HG03108 (cell line): ENCODE measurements around the gene BEX5.
"Not testable (repeated sequence)": the region's sequence is repeated elsewhere in the genome, so short reads cannot be mapped to it uniquely, and the experiment has no call there.

Experiments
- ATAC-seq: cut with Tn5 transposase; IDR thresholded peaks from one replicate; pipeline ENCODE4 v1.9.1; 2021; ENCODE audit warnings: moderate library complexity; ENCODE audit not compliant: unreplicated experiment

Gene BEX5

DNA sequence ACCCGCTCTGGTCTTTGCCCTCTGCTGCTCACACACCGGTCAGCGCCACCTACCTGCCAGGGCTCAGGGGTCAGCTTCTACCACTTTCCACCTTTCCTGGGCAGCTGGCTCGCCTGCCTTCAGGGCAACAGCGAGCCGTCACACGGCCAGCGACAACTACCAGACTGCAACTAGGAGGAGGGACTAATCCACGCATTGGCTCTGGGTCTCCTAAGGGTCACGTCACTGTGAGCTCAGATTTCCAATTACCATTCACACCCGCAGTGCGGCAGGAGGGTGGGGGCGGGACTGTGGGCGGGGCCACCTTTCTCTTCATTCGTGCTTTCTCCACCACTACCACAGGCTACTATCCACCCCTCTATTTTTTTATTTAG, at the start of gene BEX5:
TSS of gene BEX5 (minus strand) at position 172 of the 374 bp plus-strand sequence. CDS start 1,712 bp downstream, outside the sequence.
- peak; percentile 94 for ATAC-seq

DNA sequence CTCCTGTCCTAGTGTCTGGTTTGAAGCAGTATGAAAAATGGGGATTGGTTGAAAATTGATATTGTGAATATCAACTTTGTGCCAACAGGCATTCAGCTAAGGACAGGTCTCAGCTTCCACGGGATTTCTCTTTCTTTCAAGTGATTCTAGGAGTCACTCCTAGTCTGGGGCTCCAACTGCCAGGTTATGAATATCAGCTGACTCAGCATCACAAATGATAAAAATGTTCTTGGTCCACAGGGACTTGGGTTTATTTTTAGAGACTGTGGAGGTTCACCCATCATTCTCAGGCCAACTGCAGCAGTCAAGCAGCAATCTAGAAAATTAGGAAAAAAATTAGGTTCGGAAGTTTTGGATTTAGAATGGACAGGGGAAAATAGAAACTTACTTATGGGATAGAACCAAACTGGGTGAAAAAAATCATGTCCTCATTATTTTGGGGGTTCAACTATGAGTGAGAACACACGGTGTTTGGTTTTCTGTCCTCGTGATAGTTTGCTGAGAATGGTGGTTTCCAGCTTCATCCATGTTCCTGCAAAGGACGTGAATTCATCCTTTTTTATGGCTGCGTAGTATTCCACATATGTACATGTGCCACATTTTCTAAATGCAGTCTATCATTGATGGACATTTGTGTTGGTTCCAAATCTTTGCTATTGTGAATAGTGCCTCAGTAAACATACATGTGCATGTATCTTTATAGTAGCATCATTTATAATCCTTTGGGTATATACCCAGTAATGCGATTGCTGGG, 30.4 kb upstream of the BEX5 start:
- no peak for ATAC-seq

- peak; percentile 11 for ATAC-seq
Observed at GRCh38 chrX:102154900-102155805, 624 bp downstream of the BEX5 start.

- ATAC-seq, result no peak
Observed at GRCh38 chrX:102154218-102154860, 1.4 kb downstream of the BEX5 start.

DNA sequence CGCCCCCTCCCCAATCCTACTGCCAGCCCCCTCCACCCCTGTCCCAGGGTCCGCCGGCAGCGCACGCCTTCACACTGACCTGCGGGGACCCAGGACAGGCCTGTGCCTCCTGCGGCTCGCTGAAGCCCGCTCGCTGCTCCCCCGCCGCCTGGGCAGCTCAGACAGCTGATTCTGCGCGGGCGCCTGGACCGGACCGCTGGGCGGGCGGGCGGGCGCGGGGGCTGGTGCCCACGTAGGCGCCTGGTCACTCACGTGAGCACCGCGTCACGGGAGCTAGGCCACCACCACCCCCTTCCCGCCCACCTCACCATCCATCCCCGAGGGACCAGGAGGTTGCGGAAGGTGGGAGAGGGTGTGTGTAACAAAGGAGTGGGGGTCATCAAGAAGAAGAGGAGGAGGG, 13.5 kb downstream of the BEX5 start, which contains the start of gene TCEAL6:
TSS of gene TCEAL6 (minus strand) at position 208 of the 400 bp plus-strand sequence.
- not testable (repeated sequence) for ATAC-seq

DNA sequence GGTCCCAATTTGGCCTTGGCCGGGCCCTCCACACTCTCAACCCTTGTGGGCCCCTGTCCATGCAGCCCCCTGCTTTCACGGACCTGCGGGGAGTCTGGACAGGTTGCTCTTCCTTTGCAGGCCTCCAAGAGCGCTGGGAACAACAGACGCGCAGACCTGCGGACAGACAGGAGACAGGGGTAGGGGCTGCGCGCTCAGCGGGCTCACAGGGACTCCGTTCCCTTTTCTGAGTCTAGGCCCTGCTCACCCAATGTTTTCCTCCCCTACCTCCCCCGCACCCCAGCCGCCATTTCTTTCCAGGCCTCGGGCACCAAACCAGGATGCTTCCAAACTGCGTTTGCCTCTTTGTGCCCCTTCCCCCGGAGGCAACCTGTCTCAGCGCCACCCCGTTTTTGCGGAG, 14.1 kb downstream of the BEX5 start:
- not testable (repeated sequence) for ATAC-seq

DNA sequence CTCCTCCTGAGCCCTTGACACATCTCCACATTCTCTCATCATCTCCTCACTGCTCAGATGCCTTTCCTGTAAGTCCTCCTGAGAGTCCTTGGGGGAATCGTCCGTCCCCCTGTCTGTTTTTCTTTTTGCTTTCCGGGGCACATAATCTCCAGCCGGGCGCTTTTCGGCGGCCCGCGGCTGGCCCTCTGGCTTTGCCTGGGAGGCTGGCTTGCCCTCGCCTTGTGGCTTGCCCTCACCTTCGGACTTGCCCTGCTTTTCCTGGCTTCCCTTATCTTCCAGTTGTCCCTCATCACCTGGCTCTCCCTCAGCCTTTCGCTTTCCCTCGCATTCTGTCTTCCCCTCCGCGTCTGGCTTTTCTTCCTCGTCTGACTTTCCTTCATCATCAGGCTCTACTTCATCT, 14.9 kb downstream of the BEX5 start:
- not testable (repeated sequence) for ATAC-seq

- no peak for ATAC-seq
Observed at GRCh38 chrX:102138064-102138463, 17.7 kb downstream of the BEX5 start.

- ATAC-seq, result no peak
Observed at GRCh38 chrX:102129473-102129872, 26.3 kb downstream of the BEX5 start.

DNA sequence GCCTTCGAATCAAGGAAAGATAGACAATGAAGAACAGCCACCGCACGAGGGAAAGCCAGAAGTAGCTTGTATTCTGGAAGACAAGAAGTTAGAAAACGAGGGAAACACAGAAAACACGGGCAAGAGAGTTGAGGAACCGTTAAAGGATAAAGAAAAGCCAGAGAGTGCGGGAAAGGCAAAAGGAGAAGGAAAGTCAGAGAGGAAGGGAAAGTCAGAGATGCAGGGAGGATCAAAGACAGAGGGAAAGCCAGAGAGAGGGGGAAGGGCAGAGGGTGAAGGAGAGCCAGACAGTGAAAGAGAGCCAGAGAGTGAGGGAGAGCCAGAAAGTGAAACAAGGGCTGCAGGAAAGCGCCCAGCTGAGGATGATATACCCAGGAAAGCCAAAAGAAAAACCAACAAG, 28.9 kb downstream of the BEX5 start:
- no peak for ATAC-seq

- ATAC-seq, result not testable (repeated sequence)
Observed at GRCh38 chrX:102126080-102126818, 29.5 kb downstream of the BEX5 start.

DNA sequence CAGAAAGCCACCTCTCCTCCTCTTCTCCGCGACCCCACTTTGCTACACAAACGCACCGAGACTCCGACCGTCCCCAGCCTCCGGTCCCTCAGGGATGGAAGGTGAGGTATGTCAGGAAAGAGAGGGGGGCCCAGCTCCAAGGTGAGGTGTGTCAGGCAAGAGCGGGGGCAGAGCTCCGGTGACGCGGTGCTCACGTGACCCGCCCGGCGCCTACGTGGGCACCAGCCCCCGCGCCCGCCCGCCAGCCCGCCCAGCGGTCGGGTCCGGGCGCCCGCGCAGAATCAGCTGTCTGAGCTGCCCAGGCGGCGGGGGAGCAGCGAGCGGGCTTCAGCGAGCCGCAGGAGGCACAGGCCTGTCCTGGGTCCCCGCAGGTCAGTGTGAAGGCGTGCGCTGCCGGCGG, 30.3 kb downstream of the BEX5 start, which contains the start of gene TCEAL2:
TSS of gene TCEAL2 (plus strand) at position 244 of the 400 bp plus-strand sequence. CDS start 1,152 bp downstream, outside the sequence.
- not testable (repeated sequence) for ATAC-seq

DNA sequence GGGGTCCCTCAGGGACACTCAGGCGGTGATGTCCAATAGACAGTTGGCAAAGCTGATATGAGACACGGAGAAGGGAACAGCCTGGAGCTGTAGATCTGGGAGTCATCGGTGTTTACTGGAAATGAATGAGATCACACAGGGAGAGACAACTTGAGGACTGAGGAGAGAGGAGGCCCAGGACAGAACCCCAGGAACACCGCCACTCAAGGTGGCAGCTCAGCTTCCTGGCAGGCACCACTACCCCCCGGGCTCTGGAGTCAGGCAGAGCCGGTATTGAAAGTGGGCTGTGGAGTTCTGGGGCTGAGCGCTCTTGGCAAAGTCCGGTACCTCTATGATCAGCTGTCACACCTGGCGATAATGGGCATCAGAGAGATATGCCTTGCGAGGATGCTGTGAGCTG, 30.8 kb downstream of the BEX5 start:
- ATAC-seq, result not testable (repeated sequence)

- no peak for ATAC-seq
Observed at GRCh38 chrX:102115748-102116147, 40.0 kb downstream of the BEX5 start.

DNA sequence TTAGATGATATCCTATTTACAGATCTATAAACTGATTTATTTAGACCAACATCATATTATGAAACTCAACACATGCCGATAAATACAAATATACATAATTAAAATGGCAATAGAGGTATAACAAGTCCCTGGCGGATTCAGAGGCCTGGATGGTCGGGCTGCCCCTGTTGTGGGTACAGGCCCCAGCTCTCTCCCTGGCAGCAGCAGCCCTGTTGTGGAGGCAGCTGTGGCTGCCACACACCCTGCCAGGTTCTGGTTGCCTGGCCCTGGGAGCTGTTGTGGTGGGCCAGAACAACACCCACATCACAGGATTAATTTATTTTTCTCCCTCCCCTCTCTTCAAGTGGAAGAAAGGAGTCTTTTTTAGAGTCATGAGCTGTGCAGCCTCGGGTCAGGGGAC, 42.4 kb downstream of the BEX5 start:
- ATAC-seq, result no peak
